ENCODE measurements around the gene AK8.
A peak's percentile ranks its signal among the peaks of the same experiment; 100 is the strongest.

The AK8 gene

DNA sequence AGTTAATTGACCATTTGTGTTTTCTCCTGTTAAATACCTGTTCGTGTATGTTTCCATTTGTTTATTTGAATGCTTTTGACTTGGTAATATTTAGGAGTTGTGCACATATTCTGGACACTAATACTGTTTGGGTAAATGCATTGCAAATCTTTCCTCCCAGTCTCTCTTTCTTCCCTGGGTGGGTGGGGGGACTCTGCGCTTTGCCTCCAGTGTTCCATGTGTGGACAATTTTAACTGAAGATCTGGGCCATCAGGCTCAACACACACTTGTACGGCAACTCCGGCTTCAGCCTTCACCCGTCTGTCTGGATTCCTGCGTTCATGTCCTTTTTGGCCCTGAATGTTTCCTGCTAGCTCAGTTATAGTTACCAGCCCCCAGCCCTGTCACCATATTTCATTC lies 167.8 kb downstream of the AK8 start:
- FAIRE-seq = no peak

DNA sequence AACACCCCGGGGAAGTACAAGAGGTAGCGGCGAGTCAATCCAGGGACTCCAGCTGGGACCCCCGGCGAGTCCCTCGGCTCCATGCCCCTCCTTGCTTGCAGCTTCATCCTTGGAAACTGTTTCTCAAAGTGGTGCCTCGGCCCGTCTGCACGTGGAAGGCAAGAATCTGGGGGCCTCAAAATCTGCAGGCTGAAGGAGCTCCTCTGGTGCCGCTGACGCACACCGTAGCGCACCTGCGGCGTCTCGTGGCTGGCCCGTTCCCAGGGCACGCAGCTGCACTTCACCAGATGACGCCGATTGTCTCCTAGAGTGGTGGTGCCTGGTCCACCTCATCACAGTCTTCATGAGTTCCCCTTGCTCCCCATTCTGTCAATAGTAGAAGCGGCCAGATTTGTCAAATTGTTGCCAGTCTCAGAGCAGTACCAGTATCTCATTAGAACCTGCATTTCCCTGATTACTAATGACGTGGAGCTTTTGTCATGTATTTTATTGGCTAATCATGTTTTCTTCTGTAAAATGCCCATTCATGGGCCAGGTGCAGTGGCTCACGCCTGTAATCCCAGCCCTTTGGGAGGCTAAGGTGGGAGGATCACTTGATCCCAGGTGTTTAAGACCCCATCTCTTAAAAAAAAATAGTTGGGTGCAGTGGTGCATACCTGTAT lies 169.2 kb downstream of the AK8 start:
- FAIRE-seq = no peak

DNA sequence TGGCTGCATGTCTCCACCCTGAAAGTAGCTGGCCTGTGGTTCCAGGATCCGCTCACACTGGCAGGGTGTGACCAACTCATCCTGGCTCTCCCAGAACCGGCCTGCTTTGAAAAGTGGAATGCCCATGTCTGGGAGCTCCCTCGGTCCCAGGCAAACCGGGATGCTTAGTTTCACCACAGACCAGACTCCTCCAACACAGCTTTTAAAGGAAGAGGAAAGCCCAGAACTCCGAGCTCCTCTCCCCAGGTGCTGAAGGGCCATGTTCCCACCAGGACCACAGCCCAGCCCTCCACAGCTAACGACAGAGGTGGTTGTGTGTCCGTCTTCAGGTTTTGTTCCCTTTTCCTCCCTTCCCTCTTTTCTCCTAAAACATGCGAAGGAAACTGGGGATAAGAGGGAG lies 169.8 kb downstream of the AK8 start:
- no peak for FAIRE-seq

DNA sequence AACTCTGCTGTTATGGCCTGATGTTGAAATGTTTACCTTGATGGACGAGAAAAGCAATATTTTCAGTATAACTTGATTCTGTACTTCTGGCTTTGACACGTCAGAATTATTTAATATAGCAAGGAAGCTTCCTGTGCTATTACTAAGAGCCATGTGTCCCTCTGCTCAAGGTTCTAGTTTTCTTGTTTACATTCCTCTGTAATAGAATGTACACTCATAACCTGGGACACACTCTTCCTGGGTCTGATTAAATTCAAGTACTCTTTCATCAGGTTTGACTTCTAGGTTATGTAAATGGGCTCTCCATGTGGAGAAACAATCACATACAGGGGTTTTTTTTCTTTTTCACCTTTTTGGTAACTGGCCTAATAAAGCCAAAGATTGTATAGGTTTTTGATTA lies 174.7 kb downstream of the AK8 start:
- FAIRE-seq = no peak

DNA sequence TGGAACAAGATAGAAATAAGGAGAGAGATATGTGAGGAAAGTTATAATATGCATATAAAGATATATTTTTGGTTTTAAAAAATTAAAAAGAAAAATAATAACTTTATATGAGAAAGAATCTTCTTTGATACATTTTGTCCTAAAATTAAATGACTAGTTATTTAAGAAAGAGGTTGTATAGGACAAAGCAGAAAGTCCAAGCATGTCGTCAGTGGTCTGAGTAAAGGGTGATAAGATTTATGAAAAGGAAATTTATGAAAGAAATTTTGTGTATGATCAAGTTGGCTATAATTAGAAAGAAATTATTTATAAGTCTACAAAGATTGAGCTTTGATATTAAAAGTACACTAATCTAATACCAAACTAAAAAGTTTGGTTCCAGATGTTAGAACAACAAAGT lies 175.8 kb downstream of the AK8 start:
- FAIRE-seq = no peak

DNA sequence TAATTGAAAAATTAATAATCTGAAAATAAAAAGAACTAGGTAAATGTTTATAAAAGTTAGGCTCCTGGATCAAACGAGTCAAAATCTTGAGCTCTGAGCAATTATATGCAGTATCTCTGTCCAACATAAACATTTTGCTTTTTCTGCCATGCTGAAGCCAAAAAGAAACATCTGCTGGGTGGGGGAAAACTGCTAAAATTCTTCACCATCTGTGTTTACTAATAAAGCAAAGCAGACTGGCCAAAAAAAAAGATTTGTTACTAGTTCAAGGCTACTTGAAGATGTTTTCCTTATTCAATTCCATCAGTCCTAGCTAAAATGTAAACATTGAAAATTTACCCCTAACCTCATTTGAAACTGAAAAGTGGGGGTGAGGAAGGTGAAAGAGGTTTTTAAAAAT lies 178.1 kb downstream of the AK8 start:
- FAIRE-seq = peak; percentile 94

DNA sequence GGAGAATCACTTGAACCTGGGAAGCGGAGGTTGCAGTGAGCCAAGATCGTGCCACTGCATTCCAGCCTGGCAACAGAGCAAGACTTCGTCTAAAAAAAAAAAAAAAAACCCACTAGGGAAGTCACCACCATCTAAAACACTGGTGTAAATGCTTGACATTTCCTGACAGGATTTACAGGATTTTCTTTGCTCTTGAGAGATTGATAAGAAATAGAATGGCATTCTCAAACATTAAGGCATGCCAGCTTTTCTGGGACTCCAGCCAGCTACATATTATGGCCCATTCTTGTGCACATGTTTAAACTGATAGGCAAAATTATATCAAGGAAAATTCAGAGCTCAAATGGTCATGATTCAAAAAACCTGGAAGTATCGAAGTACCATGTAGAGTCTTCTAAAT lies 179.1 kb downstream of the AK8 start:
- FAIRE-seq = no peak

DNA sequence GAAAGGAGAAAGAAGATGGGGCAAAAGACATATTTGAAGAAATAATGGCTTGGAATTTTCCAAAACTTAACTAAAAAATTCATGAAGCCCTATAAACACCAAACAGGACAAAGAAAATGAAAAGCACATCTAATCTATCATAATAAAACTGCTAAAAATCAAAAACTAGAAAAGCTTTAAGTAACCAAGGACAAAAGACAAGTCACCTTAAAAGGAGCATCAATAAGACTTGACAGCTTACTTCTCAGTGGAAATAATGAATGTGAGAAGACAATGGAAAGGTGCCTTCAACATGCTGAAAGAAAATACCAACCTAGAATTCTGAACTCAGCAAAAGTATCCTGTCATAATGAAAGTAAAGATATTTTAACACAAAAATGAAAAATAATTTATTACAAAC lies 180.9 kb downstream of the AK8 start:
- no peak for FAIRE-seq

DNA sequence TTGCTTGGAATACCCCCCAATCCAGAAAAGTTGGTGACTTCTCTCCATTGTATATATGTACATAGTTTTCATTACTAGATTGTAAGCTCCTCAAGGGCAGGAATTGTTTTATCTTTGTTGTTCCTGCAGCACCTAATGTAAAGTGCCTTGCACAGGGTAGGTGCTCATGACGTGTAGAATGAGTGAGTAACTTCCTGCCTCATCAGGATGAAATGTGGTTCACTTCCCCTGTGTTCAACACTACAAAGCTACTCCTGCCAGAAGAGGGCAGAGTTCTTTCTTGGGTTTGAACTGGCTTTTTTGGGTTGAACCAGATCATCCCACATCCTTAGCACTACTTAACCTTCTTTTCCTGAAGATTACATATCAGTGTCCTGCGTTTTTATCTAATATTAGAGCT lies 183.9 kb downstream of the AK8 start:
- FAIRE-seq = no peak

DNA sequence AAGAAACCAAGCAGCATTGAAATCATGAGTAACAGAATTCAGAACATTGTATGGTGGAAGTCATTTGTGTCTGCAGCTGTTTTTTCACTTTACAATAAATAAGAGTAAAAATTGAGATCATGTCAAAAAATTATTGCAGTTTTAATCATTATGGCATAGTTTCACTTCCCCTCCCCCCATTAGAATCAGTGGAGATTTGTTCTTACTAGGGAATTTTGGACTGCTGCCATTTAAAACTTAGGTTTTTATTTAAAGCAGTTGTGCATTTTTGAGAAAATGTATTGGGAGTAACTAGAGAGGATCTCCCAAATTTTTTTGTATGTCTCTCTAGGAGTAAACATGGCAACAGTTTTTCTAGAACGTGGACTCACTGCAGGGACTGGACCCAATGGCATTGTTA lies 187.4 kb downstream of the AK8 start:
- no peak for FAIRE-seq

DNA sequence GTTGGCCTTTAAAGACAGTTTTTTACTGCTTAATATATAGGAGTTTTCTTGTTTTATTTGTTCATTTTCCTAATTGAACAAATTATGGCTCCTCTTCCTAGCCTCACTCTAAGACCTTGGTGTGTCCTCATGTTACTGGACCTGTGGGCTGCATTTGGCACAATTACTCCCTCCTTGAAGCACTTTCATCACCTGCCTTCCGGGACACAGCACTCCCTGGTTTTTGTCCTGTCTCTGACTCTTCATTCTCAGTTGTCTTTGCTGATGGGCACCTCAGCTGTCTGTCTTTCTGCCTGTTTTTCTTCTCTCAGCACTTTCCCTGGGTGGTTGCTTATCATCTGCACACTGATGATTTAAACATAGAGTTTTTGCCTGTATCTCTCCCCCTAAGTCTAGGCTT lies 194.2 kb downstream of the AK8 start:
- FAIRE-seq = no peak

DNA sequence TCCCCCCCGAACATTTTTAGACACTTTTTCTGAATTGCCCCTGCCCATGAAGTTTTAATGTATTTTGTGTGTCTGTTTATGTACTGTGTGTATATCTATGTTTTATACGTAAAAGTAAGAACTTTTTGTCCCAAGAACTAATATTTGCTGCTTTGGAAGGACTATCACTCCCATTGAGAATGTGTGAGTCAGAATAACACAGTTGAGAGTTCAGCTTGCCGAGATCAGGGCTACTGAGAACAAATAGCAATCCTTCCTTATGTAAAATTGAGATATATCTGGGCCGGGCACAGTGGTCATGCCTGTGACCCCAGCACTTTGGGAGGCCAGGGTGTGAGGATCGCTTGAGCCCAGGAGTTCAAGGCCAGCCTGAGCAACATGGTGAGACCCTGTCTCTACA lies 196.5 kb downstream of the AK8 start:
- FAIRE-seq = no peak

DNA sequence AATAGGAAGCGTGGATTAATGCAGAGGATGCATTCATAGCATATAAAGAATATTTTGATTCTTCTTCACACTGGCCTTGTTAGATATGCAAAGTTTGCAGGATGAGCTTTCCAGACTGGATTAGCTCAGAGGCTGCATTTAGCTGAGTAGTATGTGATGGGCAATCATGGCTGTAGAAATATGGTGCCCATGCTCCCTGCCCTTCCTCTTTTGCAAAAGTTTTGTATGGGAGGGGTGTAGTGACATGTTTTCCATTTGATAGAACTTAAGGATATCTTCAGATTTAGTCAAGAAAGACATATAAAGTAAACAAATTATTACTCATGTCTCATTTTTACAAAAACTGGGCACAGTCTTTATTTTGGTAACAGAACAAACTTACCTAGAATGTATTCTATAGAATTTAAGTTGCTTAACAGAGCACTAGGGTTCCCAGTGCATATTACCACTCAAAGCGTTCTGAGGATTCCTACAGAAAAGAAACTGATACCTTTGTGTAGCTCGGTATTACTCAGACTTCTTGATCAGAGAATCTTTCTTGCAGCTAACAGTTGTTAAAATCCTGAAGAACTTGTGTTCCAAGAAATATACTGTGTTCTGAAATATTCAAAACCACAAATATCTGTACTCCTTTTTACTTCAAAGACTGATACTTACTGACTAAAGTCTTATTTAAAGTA lies 198.0 kb downstream of the AK8 start:
- FAIRE-seq = no peak

DNA sequence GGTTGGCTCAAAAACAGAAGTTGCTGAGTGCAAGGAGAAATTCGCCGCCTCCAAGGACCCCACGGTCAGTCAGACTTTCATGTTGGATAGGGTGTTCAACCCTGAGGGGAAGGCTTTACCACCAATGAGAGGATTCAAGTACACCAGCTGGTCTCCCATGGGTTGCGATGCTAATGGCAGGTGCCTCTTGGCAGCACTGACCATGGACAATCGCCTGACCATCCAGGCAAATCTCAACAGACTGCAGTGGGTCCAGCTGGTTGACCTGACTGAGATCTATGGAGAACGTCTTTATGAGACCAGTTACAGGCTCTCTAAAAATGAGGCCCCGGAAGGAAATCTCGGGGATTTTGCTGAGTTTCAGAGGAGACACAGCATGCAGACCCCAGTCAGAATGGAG lies 200.1 kb downstream of the AK8 start:
- no peak for FAIRE-seq

All from endometrium (tissue), 2 donors.